A673 (cell line): ENCODE measurements around the gene PNPLA3. TPM values are rescaled to one million over a fixed set of nuclear protein-coding genes. Genes with fewer than 3 reads are reported as not detected.

ENCODE experiments used
- BruUV-seq: library from RNA; stranded (reverse); fragments of 400-500 nt; replicated peaks from 2 replicates; lab custom pipeline; 2021; lab: Mats Ljungman, UMichigan
- CTCF ChIA-PET: fragments of 300-600 bp; sonication (Branson Sonifier 250); formaldehyde crosslinking; loops from one replicate; lab custom pipeline; 2022; ENCODE audit warnings: antibody characterized with exemption; lab: Charles Lee
- POLR2A ChIA-PET: fragments of 300-600 bp; sonication (Branson Sonifier 250); formaldehyde crosslinking; loops from one replicate; lab custom pipeline; 2022; ENCODE audit warnings: antibody characterized with exemption; ENCODE audit not compliant: low non-redundant PET; lab: Charles Lee
- DNase-seq: peaks from one replicate; pipeline ENCODE4 v3.0.0-alpha.2; 2015; ENCODE audit warnings: low spot score
- H3K27ac ChIP-seq: fragments of 200-600 bp; sonication (generic); 2 replicates; pipeline ENCODE4 v1.5.1; 2016; ENCODE audit warnings: mixed run types, low read depth, mild to moderate bottlenecking, mixed read lengths, antibody characterized with exemption, low read length; ENCODE audit not compliant: poor library complexity, severe bottlenecking
- H3K27me3 ChIP-seq: fragments of 200-600 bp; sonication (generic); replicated peaks from 2 replicates; pipeline ENCODE4 v1.6.1; 2017; ENCODE audit warnings: mixed run types, low read depth, mild to moderate bottlenecking, mixed read lengths, antibody characterized with exemption, low read length; ENCODE audit not compliant: insufficient read depth, poor library complexity
- H3K36me3 ChIP-seq: fragments of 200-600 bp; sonication (generic); 2 replicates; pipeline ENCODE4 v1.6.1; 2016; ENCODE audit warnings: mixed run types, mild to moderate bottlenecking, mixed read lengths, antibody characterized with exemption, low read length; ENCODE audit not compliant: insufficient read depth, poor library complexity, severe bottlenecking
- H3K4me1 ChIP-seq: fragments of 200-600 bp; sonication (generic); 2 replicates; pipeline ENCODE4 v1.6.1; 2017; ENCODE audit warnings: mixed run types, mild to moderate bottlenecking, mixed read lengths, antibody characterized with exemption, low read length; ENCODE audit not compliant: insufficient read depth, poor library complexity, severe bottlenecking
- H3K4me3 ChIP-seq: fragments of 200-600 bp; sonication (generic); 2 replicates; pipeline ENCODE4 v1.5.1; 2016; ENCODE audit warnings: low read depth, mixed run types, mild to moderate bottlenecking, mixed read lengths, low read length; ENCODE audit not compliant: poor library complexity, severe bottlenecking
- H3K9me3 ChIP-seq: fragments of 200-600 bp; sonication (generic); 2 replicates; pipeline ENCODE4 v1.6.1; 2016; ENCODE audit warnings: mixed run types, low read depth, mild to moderate bottlenecking, mixed read lengths, antibody characterized with exemption, low read length; ENCODE audit not compliant: poor library complexity, severe bottlenecking
- CTCF ChIP-seq: fragments of 300-800, 200-600 bp; sonication (generic); conservative IDR thresholded peaks from 2 replicates; pipeline ENCODE4 v1.5.1; 2017; ENCODE audit warnings: low read depth, mild to moderate bottlenecking, antibody characterized with exemption, low read length, moderate library complexity, mixed read lengths
- EZH2 ChIP-seq: fragments of 200-600 bp; sonication (generic); IDR thresholded peaks from 2 replicates; pipeline ENCODE4 v1.6.1; 2017; ENCODE audit warnings: borderline replicate concordance, low read depth, mild to moderate bottlenecking, mixed read lengths, antibody characterized with exemption, low read length; ENCODE audit not compliant: poor library complexity, severe bottlenecking
- intact Hi-C: fragments of 100-400 bp; cut with micrococcal nuclease; formaldehyde crosslinking; loops from one replicate; pipeline ENCODE4 v1.10.0; 2022; ENCODE audit not compliant: unreplicated experiment
- total RNA-seq: library from RNA; stranded (reverse); gene quantifications from 2 replicates; pipeline ENCODE4 v1.2.3, GENCODE V29; 2021

PNPLA3 gene
- total RNA-seq, 1 experiment from 2014 or later, result 11.8 TPM

- peak overlapping the region; percentile 42 for H3K27ac ChIP-seq
- intact Hi-C loops, result loop anchor here (5.0 kb wide), 1 partner anchor 63 kb away; no protein-coding TSS in a partner anchor
- H3K4me1 ChIP-seq, result peaks cover 8% of the 10 kb centered on the region
- peaks cover 20% of the 10 kb centered on the region for H3K36me3 ChIP-seq
- no TSS peak for BruUV-seq
- TF ChIP-seq EZH2 (no peak), CTCF (no peak)
- ChIA-PET POLR2A (no interaction called here), CTCF (interaction anchor here (1.3 to 2.7 kb wide), 4 partner anchors 10 to 62 kb away, joined by 3 to 27 read pairs (median 8); partner anchors contain the start of gene SAMM50)
- no peak overlapping the region for H3K4me3 ChIP-seq
- no peaks in the 10 kb centered on the region for H3K9me3 ChIP-seq
- peak; percentile 31 for DNase-seq
- no peaks in the 10 kb centered on the region for H3K27me3 ChIP-seq
These were observed 21.2 kb downstream of the PNPLA3 start for GRCh38 chr22:43944670-43945430.

GRCh38 chr22:43945632-43946383, 22.2 kb downstream of the PNPLA3 start:
- POLR2A ChIA-PET, result no interaction called here
- BruUV-seq, result no TSS peak
- intact Hi-C loops, result loop anchor here (5.0 kb wide), 1 partner anchor 64 kb away; no protein-coding TSS in a partner anchor

More at GRCh38 chr22:43945632-43946383, 22.2 kb downstream of the PNPLA3 start:
- Histone ChIP-seq H3K4me3 (no peak overlapping the region), H3K9me3 (no peaks in the 10 kb centered on the region), H3K27me3 (no peaks in the 10 kb centered on the region), H3K27ac (no peak overlapping the region), H3K36me3 (peaks cover 16% of the 10 kb centered on the region), H3K4me1 (peaks cover 8% of the 10 kb centered on the region)
- CTCF ChIA-PET, result interaction anchor here (0.5 to 2.7 kb wide), 11 partner anchors 9 to 699 kb away, joined by 3 to 27 read pairs (median 4); partner anchors contain the start of genes PNPLA3 and SAMM50
- TF ChIP-seq CTCF (peak; percentile 85), EZH2 (no peak)
- peak; percentile 82 for DNase-seq
